Endothelial cell of umbilical vein (primary cell): ENCODE data around the gene KRT77. TPM values are rescaled to one million over a fixed set of nuclear protein-coding genes. Genes with fewer than 3 reads are reported as not detected.
"Not testable (repeated sequence)": the region's sequence is repeated elsewhere in the genome, so short reads cannot be mapped to it uniquely, and the experiment has no call there.

Experiments
- BruUV-seq: library from RNA; stranded (reverse); fragments of 400-500 nt; replicated peaks from 2 replicates; lab custom pipeline; 2021; lab: Mats Ljungman, UMichigan
- CTCF ChIA-PET: fragments of 300-600, 350-600 bp; sonication (Branson Sonifier 250); formaldehyde crosslinking; loops from one replicate; lab custom pipeline; 2021; ENCODE audit warnings: antibody characterized with exemption, inconsistent platforms; lab: Charles Lee
- POLR2A ChIA-PET: fragments of 300-600, 350-600 bp; sonication (Branson Sonifier 250); formaldehyde crosslinking; loops from one replicate; lab custom pipeline; 2021; ENCODE audit warnings: antibody characterized with exemption, inconsistent platforms; lab: Charles Lee
- DNase-seq: peaks from one replicate; pipeline ENCODE4 v3.0.0-alpha.2; 2011; ENCODE audit warnings: low read depth, low spot score
- FAIRE-seq: peaks from 2 replicates; lab custom pipeline; 2011; peaks lifted over from hg19 to GRCh38; lab: Jason Lieb, UNC
- H2AFZ ChIP-seq: 2 replicates; pipeline ENCODE4 v1.6.0; 2012; ENCODE audit warnings: low read depth, low read length, control low read depth, inconsistent platforms
- H3K27ac ChIP-seq: 2 replicates; pipeline ENCODE4 v1.5.1; 2011; ENCODE audit warnings: low read depth, mild to moderate bottlenecking, control low read depth, low read length, moderate library complexity; ENCODE audit not compliant: insufficient read depth
- H3K27me3 ChIP-seq, 2 experiments: 2 replicates each; pipeline versions ENCODE4 v1.6.0 to v1.6.1; 2011; ENCODE audit warnings: low read length in 2 of 2, mixed read lengths in 1 of 2; ENCODE audit not compliant: control insufficient read depth in 2 of 2, insufficient read depth in 2 of 2
- H3K36me3 ChIP-seq, 2 experiments: 2 replicates in 1 of 2; 3 replicates in 1 of 2; pipeline ENCODE4 v1.5.1; 2011; ENCODE audit warnings: low read length in 2 of 2, mild to moderate bottlenecking in 1 of 2, moderate library complexity in 1 of 2; ENCODE audit not compliant: control insufficient read depth in 2 of 2, insufficient read depth in 2 of 2; ENCODE audit errors: extremely low read depth in 1 of 2
- H3K4me1 ChIP-seq: 3 replicates; pipeline ENCODE4 v1.5.1; 2011; ENCODE audit warnings: mild to moderate bottlenecking, low read length; ENCODE audit not compliant: control insufficient read depth, insufficient read depth; ENCODE audit errors: extremely low read depth
- H3K4me2 ChIP-seq: 2 replicates; pipeline ENCODE4 v1.6.1; 2011; ENCODE audit warnings: low read length, control low read depth, mixed read lengths; ENCODE audit not compliant: insufficient read depth
- H3K4me3 ChIP-seq, 3 experiments: fragments of 200-600 bp in 1 of 3; sonication (generic), shearing (Covaris generic) in 1 of 3; replicated peaks in 1 of 3; 2 replicates each; pipeline ENCODE4 v1.5.1; 2011 to 2016; ENCODE audit warnings: control low read depth in 3 of 3, low read length in 3 of 3, mild to moderate bottlenecking in 2 of 3, inconsistent platforms in 1 of 3, low read depth in 1 of 3, moderate library complexity in 1 of 3; ENCODE audit not compliant: insufficient read depth in 1 of 3
- H3K79me2 ChIP-seq: 2 replicates; pipeline ENCODE4 v1.6.0; 2012; ENCODE audit warnings: low read length, inconsistent platforms; ENCODE audit not compliant: control insufficient read depth, insufficient read depth
- H3K9ac ChIP-seq: replicated peaks from 2 replicates; pipeline ENCODE3; 2011; ENCODE audit warnings: low read length, control low read depth; ENCODE audit not compliant: insufficient read depth; ENCODE audit errors: extremely low read depth
- H3K9me1 ChIP-seq: replicated peaks from 3 replicates; pipeline ENCODE4 v1.6.0; 2011; ENCODE audit warnings: mild to moderate bottlenecking, low read length; ENCODE audit not compliant: control insufficient read depth, insufficient read depth; ENCODE audit errors: extremely low read depth
- H3K9me3 ChIP-seq: replicated peaks from 2 replicates; pipeline ENCODE4 v1.5.1; 2012; ENCODE audit warnings: low read length, inconsistent platforms; ENCODE audit not compliant: control insufficient read depth, insufficient read depth
- H4K20me1 ChIP-seq: replicated peaks from 2 replicates; pipeline ENCODE3; 2011; ENCODE audit warnings: mild to moderate bottlenecking, low read length; ENCODE audit not compliant: control insufficient read depth, insufficient read depth; ENCODE audit errors: extremely low read depth
- EZH2 ChIP-seq: IDR thresholded peaks from 2 replicates; pipeline ENCODE4 v1.6.1; 2012; ENCODE audit warnings: borderline replicate concordance, low read depth, mild to moderate bottlenecking, moderate library complexity, low read length, inconsistent platforms; ENCODE audit not compliant: severe bottlenecking
- FOS ChIP-seq: IDR thresholded peaks from 2 replicates; pipeline ENCODE4 v1.6.1; 2011; ENCODE audit warnings: mild to moderate bottlenecking, low read length, moderate library complexity, borderline replicate concordance; ENCODE audit not compliant: insufficient read depth
- GATA2 ChIP-seq: IDR thresholded peaks from 2 replicates; pipeline ENCODE4 v1.7.0; 2011; ENCODE audit warnings: low read depth, mild to moderate bottlenecking, moderate library complexity, mixed read lengths, low read length; ENCODE audit not compliant: insufficient read length, insufficient read depth
- JUN ChIP-seq: IDR thresholded peaks from 2 replicates; pipeline ENCODE4 v1.6.1; 2011; ENCODE audit warnings: borderline replicate concordance, low read depth; ENCODE audit not compliant: insufficient read length, insufficient read depth
- MYC ChIP-seq: IDR thresholded peaks from one replicate; pipeline ENCODE4 v1.6.1; 2011; ENCODE audit warnings: mild to moderate bottlenecking, low read depth, low read length
- POLR2A ChIP-seq: IDR thresholded peaks from 2 replicates; pipeline ENCODE4 v1.6.1; 2012; ENCODE audit warnings: low read depth, mild to moderate bottlenecking, control low read depth, low read length
- POLR2AphosphoS5 ChIP-seq: IDR thresholded peaks from 2 replicates; pipeline ENCODE4 v1.6.1; 2012; ENCODE audit warnings: low read depth, mild to moderate bottlenecking, control low read depth, low read length, moderate library complexity; ENCODE audit not compliant: insufficient read depth
- dilution Hi-C: fragments of 300-500 bp; cut with MboI; formaldehyde crosslinking; loops from one replicate; pipeline ENCODE4 v1.15.0; 2019; ENCODE audit warnings: low sequenced_read_pairs; ENCODE audit not compliant: extremely low pct_ligation_motif_present
- intact Hi-C: fragments of 100-400 bp; cut with micrococcal nuclease; formaldehyde crosslinking; loops from one replicate; pipeline ENCODE4 v1.10.0; 2022
- polyA plus RNA-seq, 4 experiments: library from polyadenylated mRNA; depleted of rRNA in 3 of 4; stranded (reverse) in 3 of 4; unstranded in 1 of 4; fragments of >200 nt; gene quantifications; 2 replicates each; pipeline versions ENCODE4 v1.2.1 to v1.2.3, GENCODE V29; 2011 to 2012; ENCODE audit warnings: missing spikeins in 1 of 4
- total RNA-seq: library from RNA; stranded (reverse); gene quantifications from 2 replicates; pipeline ENCODE4 v1.2.3, GENCODE V29; 2021
- TF ChIP-seq, protein P1 (sequence below), 2 donors: IDR thresholded peaks; 1 replicate in 1 of 2; 2 replicates in 1 of 2; pipeline ENCODE4 v1.5.1; 2011; ENCODE audit warnings: low read length in 2 of 2, mild to moderate bottlenecking in 2 of 2, moderate library complexity in 2 of 2, control low read depth in 1 of 2, inconsistent platforms in 1 of 2, low read depth in 1 of 2; ENCODE audit not compliant: insufficient read depth in 1 of 2; ENCODE audit errors: extremely low read depth in 1 of 2
- TF ChIP-seq, protein P2 (sequence below): IDR thresholded peaks from 2 replicates; pipeline ENCODE4 v1.6.1; 2011; ENCODE audit not compliant: insufficient read depth, insufficient read length

KRT77 gene
- total and polyA plus RNA-seq, 2 donors (not counting 3 experiments of a cell fraction or from before 2014, with no cell fraction given): not detected

DNA sequence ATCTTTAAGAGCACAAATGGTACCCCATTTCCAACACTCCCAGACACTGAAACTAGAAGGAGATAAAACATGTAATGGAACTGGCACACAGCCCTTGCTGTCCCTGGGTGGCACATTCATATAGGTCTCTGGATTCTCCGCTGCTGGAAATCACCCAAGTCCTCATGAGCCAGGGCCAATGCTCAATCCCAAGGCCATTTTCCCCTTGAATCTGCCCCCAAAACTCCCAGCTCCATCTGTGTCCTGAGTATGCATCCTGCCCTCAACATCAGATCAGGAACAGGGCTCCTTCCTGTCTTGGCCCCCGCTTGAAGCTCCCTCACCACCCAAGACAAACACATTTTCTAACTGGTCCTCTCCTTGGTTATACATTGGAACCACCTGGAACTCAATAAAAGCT is 49.2 kb upstream of the KRT77 start:
- H3K79me2 ChIP-seq: no peaks in the 10 kb centered on the region
- no peak overlapping the region for H3K27ac ChIP-seq
- DNase-seq: no peak
- CTCF ChIA-PET: no interaction called here
- H3K36me3 ChIP-seq: no peaks in the 10 kb centered on the region
- no peaks in the 10 kb centered on the region for H3K9me1 ChIP-seq
- intact Hi-C loops (no loop called here), dilution Hi-C loops (no loop called here)
- no peaks in the 10 kb centered on the region for H4K20me1 ChIP-seq
- BruUV-seq: no TSS peak
- H3K4me3 ChIP-seq: no peak overlapping the region
- FAIRE-seq: no peak
- POLR2A ChIA-PET: no interaction called here
- H3K9me3 ChIP-seq: no peaks in the 10 kb centered on the region
- no peak overlapping the region for H3K4me2 ChIP-seq
- no peaks in the 10 kb centered on the region for H3K4me1 ChIP-seq
- no peak overlapping the region for H2AFZ ChIP-seq
- no peak for TF ChIP-seq JUN
- H3K27me3 ChIP-seq: no peaks in the 10 kb centered on the region
- H3K9ac ChIP-seq: no peak overlapping the region

DNA sequence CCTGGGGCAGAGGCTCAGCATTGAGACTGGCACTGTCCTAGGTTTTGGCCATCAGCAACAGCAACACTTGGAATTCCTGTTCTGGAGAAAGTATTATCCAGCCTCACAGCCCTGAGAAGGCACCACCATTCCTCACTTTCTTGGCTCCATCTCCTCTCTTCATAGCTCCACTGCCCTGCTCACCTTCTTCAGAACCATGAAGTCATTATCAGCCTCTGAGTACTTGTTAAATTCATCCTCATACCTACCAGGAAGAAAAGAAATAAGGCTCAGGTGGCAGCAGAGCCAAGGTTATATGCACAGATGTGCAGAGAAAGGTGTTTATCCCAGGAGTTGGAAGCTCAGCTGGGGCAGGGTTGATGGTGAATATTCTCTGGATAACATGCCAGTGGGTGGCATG is 48.5 kb upstream of the KRT77 start:
- TF ChIP-seq POLR2A: no peak
- TF ChIP-seq JUN: no peak
- no peak for TF ChIP-seq POLR2AphosphoS5
- TF ChIP-seq, protein P1, sequence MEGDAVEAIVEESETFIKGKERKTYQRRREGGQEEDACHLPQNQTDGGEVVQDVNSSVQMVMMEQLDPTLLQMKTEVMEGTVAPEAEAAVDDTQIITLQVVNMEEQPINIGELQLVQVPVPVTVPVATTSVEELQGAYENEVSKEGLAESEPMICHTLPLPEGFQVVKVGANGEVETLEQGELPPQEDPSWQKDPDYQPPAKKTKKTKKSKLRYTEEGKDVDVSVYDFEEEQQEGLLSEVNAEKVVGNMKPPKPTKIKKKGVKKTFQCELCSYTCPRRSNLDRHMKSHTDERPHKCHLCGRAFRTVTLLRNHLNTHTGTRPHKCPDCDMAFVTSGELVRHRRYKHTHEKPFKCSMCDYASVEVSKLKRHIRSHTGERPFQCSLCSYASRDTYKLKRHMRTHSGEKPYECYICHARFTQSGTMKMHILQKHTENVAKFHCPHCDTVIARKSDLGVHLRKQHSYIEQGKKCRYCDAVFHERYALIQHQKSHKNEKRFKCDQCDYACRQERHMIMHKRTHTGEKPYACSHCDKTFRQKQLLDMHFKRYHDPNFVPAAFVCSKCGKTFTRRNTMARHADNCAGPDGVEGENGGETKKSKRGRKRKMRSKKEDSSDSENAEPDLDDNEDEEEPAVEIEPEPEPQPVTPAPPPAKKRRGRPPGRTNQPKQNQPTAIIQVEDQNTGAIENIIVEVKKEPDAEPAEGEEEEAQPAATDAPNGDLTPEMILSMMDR (IDR thresholded peaks at IDR 0.05; ENCODE audit: extremely low read depth in 1 of 2, insufficient read depth in 1 of 2, low read depth in 1 of 2, low read length in 2 of 2): no peak
- TF ChIP-seq MYC: no peak
- TF ChIP-seq, protein P2, sequence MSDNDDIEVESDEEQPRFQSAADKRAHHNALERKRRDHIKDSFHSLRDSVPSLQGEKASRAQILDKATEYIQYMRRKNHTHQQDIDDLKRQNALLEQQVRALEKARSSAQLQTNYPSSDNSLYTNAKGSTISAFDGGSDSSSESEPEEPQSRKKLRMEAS: no peak
- no peak for TF ChIP-seq GATA2
- no peak for TF ChIP-seq FOS
- no peak for TF ChIP-seq EZH2
- Histone ChIP-seq H3K27me3 (no peaks in the 10 kb centered on the region), H3K4me2 (no peak overlapping the region), H4K20me1 (no peaks in the 10 kb centered on the region), H3K27ac (no peak overlapping the region), H2AFZ (no peak overlapping the region), H3K36me3 (no peaks in the 10 kb centered on the region), H3K9ac (no peak overlapping the region), H3K4me1 (no peaks in the 10 kb centered on the region), H3K9me1 (no peaks in the 10 kb centered on the region), H3K9me3 (no peaks in the 10 kb centered on the region), H3K4me3 (no peak overlapping the region), H3K79me2 (no peaks in the 10 kb centered on the region)
- FAIRE-seq (no peak), DNase-seq (no peak)
- POLR2A ChIA-PET: no interaction called here
- intact Hi-C loops (no loop called here), dilution Hi-C loops (no loop called here)
- CTCF ChIA-PET: no interaction called here
- no TSS peak for BruUV-seq

DNA sequence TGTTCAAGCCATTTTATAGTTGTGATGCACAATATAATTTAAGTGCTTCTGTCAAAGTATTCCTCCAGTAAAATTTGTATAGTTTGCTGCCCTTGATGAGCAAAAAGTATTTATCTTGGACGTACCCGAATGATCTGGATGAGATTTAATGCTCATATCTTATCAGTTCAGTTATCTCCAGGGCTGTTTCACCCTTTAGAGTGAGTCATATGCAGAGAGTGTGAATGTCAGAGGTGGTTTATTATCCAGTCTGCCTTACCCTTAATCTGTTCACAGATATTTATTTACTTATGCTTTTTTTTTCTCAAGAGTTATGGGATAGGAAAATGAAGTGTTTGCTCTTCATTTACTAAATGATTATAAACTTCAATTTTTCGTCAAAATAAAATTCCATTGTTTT is 47.2 kb upstream of the KRT77 start:
- H3K9ac ChIP-seq, H3K27ac ChIP-seq, H2AFZ ChIP-seq, H4K20me1 ChIP-seq, H3K36me3 ChIP-seq, DNase-seq, H3K9me1 ChIP-seq, H3K4me1 ChIP-seq, dilution Hi-C loops, BruUV-seq, CTCF ChIA-PET, FAIRE-seq, POLR2A ChIA-PET, intact Hi-C loops, H3K9me3 ChIP-seq, H3K27me3 ChIP-seq, H3K4me2 ChIP-seq, H3K4me3 ChIP-seq, H3K79me2 ChIP-seq: not testable (repeated sequence)
